HepG2 (cell line): ENCODE measurements around the gene WDR37. TPM values are rescaled to one million over a fixed set of nuclear protein-coding genes. Genes with fewer than 3 reads are reported as not detected.

Source experiments
- ATAC-seq: fragments of 200-7000 bp; cut with Tn5 transposase; 3 replicates; pipeline ENCODE4 v1.9.1; 2020; ENCODE audit warnings: mild to moderate bottlenecking, moderate library complexity
- BruUV-seq: library from RNA; stranded (reverse); fragments of 400-500 nt; replicated peaks from 2 replicates; lab custom pipeline; 2021; lab: Mats Ljungman, UMichigan
- CTCF ChIA-PET: fragments of 300-600 bp; formaldehyde crosslinking; extraction: SDS; loops from one replicate; lab custom pipeline; 2021; ENCODE audit warnings: low total read pairs, inconsistent platforms, low intra/inter-chr PET ratio; lab: Yijun Ruan, JAX
- POLR2A ChIA-PET: fragments of 350-600 bp; sonication (Branson Sonifier 250); formaldehyde crosslinking; loops from one replicate; lab custom pipeline; 2020; ENCODE audit warnings: antibody characterized with exemption, inconsistent platforms; lab: Yijun Ruan, JAX
- DNase-seq: peaks from one replicate; pipeline ENCODE4 v3.0.0-alpha.2; 2015; ENCODE audit warnings: low spot score
- FAIRE-seq: peaks from 3 replicates; lab custom pipeline; 2011; peaks lifted over from hg19 to GRCh38; lab: Jason Lieb, UNC
- H2AFZ ChIP-seq: one replicate; pipeline ENCODE4 v1.6.1; 2011; ENCODE audit warnings: low read length, inconsistent platforms
- H3K27ac ChIP-seq: fragments of 300-600 bp; 3 replicates; pipeline ENCODE4 v1.8.0; 2011; ENCODE audit warnings: mixed run types, mild to moderate bottlenecking, mixed read lengths, low read length, inconsistent platforms; ENCODE audit not compliant: insufficient read depth; ENCODE audit errors: extremely low read length
- H3K27me3 ChIP-seq, 2 experiments: fragments of 200-600 bp in 1 of 2; 2 replicates in 1 of 2; 3 replicates in 1 of 2; pipeline versions ENCODE4 v1.6.0 to v1.8.0; 2011; ENCODE audit warnings: low read length in 2 of 2, mild to moderate bottlenecking in 2 of 2, moderate library complexity in 2 of 2, inconsistent platforms in 1 of 2; ENCODE audit not compliant: insufficient read depth in 2 of 2, control insufficient read depth in 1 of 2
- H3K36me3 ChIP-seq, 2 experiments: fragments of 200-600 bp in 1 of 2; replicated peaks in 1 of 2; 2 replicates in 1 of 2; 3 replicates in 1 of 2; pipeline versions ENCODE4 v1.5.1 to v1.8.0; 2011; ENCODE audit warnings: low read length in 2 of 2, inconsistent platforms in 1 of 2; ENCODE audit not compliant: insufficient read depth in 2 of 2, control insufficient read depth in 1 of 2
- H3K4me1 ChIP-seq: 2 replicates; pipeline ENCODE4 v1.5.1; 2012; ENCODE audit warnings: low read length, inconsistent platforms; ENCODE audit not compliant: insufficient read depth
- H3K4me2 ChIP-seq: 2 replicates; pipeline ENCODE4 v1.6.0; 2011; ENCODE audit warnings: low read depth, low read length, inconsistent platforms
- H3K4me3 ChIP-seq, 3 experiments: fragments of 200-600 bp in 1 of 3; sonication (generic), shearing (Covaris generic) in 1 of 3; replicated peaks in 1 of 3; 2 replicates each; pipeline ENCODE4 v1.5.1; 2011 to 2016; ENCODE audit warnings: low read length in 3 of 3, inconsistent platforms in 2 of 3, low read depth in 2 of 3, mild to moderate bottlenecking in 2 of 3, control low read depth in 1 of 3, mixed read lengths in 1 of 3; ENCODE audit not compliant: insufficient read depth in 1 of 3
- H3K79me2 ChIP-seq: one replicate; pipeline ENCODE4 v1.6.1; 2011; ENCODE audit warnings: low read length, inconsistent platforms; ENCODE audit not compliant: insufficient read depth
- H3K9ac ChIP-seq: 2 replicates; pipeline ENCODE4 v1.6.0; 2011; ENCODE audit warnings: mild to moderate bottlenecking, low read depth, low read length, inconsistent platforms; ENCODE audit not compliant: insufficient read depth
- H3K9me3 ChIP-seq: 2 replicates; pipeline ENCODE4 v1.5.1; 2012; ENCODE audit warnings: mild to moderate bottlenecking, low read length
- H4K20me1 ChIP-seq: 2 replicates; pipeline ENCODE4 v1.6.0; 2011; ENCODE audit warnings: inconsistent platforms, mild to moderate bottlenecking, low read length, moderate library complexity; ENCODE audit not compliant: insufficient read depth
- HIC2 ChIP-seq: sonication (generic); formaldehyde crosslinking; IDR thresholded peaks from 2 replicates; pipeline ENCODE4 v1.9.0; 2022; ENCODE audit warnings: low read depth, missing genetic modification reagents
- HOMEZ ChIP-seq: IDR thresholded peaks from 2 replicates; pipeline ENCODE4 v1.6.1; 2016; ENCODE audit warnings: low read depth
- NR2F1 ChIP-seq, 2 experiments: fragments of 450-650 bp in 1 of 2; formaldehyde crosslinking in 1 of 2; IDR thresholded peaks; 2 replicates each; pipeline versions ENCODE4 v1.5.0 to v1.6.1; 2016 to 2020; ENCODE audit warnings: mild to moderate bottlenecking in 1 of 2, missing compliant biosample characterization in 1 of 2, missing genetic modification reagents in 1 of 2, moderate library complexity in 1 of 2
- ZFX ChIP-seq: sonication (generic); formaldehyde crosslinking; IDR thresholded peaks from 2 replicates; pipeline ENCODE4 v1.4.0; 2020; ENCODE audit warnings: mild to moderate bottlenecking, low read depth, missing genetic modification reagents, moderate library complexity
- ZNF792 ChIP-seq: IDR thresholded peaks from 2 replicates; pipeline ENCODE4 v1.6.1; 2016
- ZSCAN12 ChIP-seq: sonication (generic); formaldehyde crosslinking; IDR thresholded peaks from 2 replicates; pipeline ENCODE4 v1.9.0; 2021; ENCODE audit warnings: mild to moderate bottlenecking, missing genetic modification reagents
- in situ Hi-C: cut with HindIII; loops from 2 replicates; pipeline ENCODE4 v1.10.0; 2017; ENCODE audit warnings: low pct_unique_long_range_greater_than_20kb; ENCODE audit not compliant: extremely low pct_ligation_motif_present
- intact Hi-C: fragments of 100-400 bp; cut with micrococcal nuclease; formaldehyde crosslinking; loops from one replicate; pipeline ENCODE4 v1.10.0; 2022; ENCODE audit not compliant: unreplicated experiment
- polyA plus RNA-seq, 8 experiments: library from polyadenylated mRNA; depleted of rRNA in 3 of 8; stranded (reverse) in 7 of 8; unstranded in 1 of 8; fragments of >200 nt; fragmentation: Illumina TruSeq in 4 of 8; extraction: Trizol in 4 of 8; gene quantifications; 2 replicates each; pipeline versions ENCODE4 v1.2.1 to v1.2.3, GENCODE V29; 2011 to 2016; ENCODE audit warnings: low read depth in 4 of 8, missing spikeins in 1 of 8, mixed read lengths in 1 of 8; ENCODE audit not compliant: insufficient read depth in 1 of 8
- total RNA-seq, 5 experiments: library from RNA; depleted of rRNA; stranded (reverse); fragments of >200 nt; fragmentation: Illumina TruSeq; extraction: Trizol; gene quantifications; 2 replicates each; pipeline ENCODE4 v1.2.3, GENCODE V29; 2016; ENCODE audit warnings: low read depth in 1 of 5

The WDR37 gene
- total and polyA plus RNA-seq, 2 of the 13 experiments (the other 11 are each of a cell fraction or from before 2014, with no cell fraction given): 5.9 to 7.5 TPM

GRCh38 chr10:1134156-1134555 is 78.0 kb downstream of the WDR37 start (continued):
- TF ChIP-seq HIC2 (CRISPR knock-in tag) (no peak), ZSCAN12 (CRISPR knock-in tag) (no peak), NR2F1 (CRISPR knock-in tag; IDR thresholded peaks at IDR 0.05) (no peak)
- TF ChIP-seq, all 625 proteins: peak for 0

GRCh38 chr10:1136268-1136667 is 80.1 kb downstream of the WDR37 start:
- Histone ChIP-seq H3K9me3 (0 out of 2 replicates have a peak, but pooled peaks cover 5% of the 10 kb centered on the region), H3K27me3 (peaks cover 0 to 4% of the 10 kb centered on the region in 2 experiments; a peak in 2 of 5 replicates), H3K9ac (no peak overlapping the region), H3K4me3 (no peak overlapping the region), H4K20me1 (no peaks in the 10 kb centered on the region), H3K79me2 (no peaks in the 10 kb centered on the region)
- no peak for ATAC-seq
- no peak for TF ChIP-seq HOMEZ (CRISPR knock-in tag)
- no peak for TF ChIP-seq ZNF792 (CRISPR knock-in tag)
- no peak for TF ChIP-seq ZFX (CRISPR knock-in tag)
- TF ChIP-seq, all 625 proteins: peak for 0
- Histone ChIP-seq H2AFZ (no peak overlapping the region), H3K27ac (no peak overlapping the region), H3K4me2 (no peak overlapping the region), H3K4me1 (no peaks in the 10 kb centered on the region), H3K36me3 (0 out of 5 replicates have a peak, but pooled peaks cover 0 to 3% of the 10 kb centered on the region in 2 experiments)
- DNase-seq (no peak), FAIRE-seq (no peak)
- ChIA-PET CTCF (no interaction called here), POLR2A (no interaction called here)
- no TSS peak for BruUV-seq
- intact Hi-C loops: no loop called here
- in situ Hi-C loops: no loop called here
